HG03025 (cell line): ENCODE measurements around the gene PPM1F.

Experiments used
- ATAC-seq: cut with Tn5 transposase; IDR thresholded peaks from one replicate; pipeline ENCODE4 v1.9.1; 2021; ENCODE audit warnings: mild to moderate bottlenecking, moderate library complexity; ENCODE audit not compliant: unreplicated experiment, low FRiP score

Gene PPM1F

GRCh38 chr22:21977814-21978213 lies 25.2 kb upstream of the PPM1F start:
- ATAC-seq = no peak

DNA sequence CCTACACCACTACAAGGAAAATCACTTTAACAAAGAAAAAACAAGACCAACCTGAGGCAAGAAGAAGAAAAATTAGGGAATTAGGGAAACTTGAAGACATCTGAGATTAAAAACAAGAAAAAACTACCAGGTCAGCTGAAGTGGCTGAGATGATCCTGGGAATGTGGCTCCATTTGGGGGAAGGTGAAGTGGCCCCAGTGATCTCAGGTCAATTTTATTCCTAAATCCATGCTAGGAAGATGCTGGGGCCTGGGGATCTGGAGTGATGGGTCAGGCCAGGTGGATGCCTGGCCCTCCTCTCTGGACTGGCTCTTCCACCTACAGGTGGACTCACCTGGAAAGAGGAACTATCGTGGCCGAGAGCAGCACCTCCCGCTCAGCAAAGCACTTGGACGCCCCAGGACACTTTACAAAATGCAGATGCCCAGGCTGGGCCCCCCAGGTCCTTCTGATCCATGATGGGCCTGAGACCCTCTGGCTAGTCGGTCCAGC lies 23.3 kb upstream of the PPM1F start:
- no peak for ATAC-seq

DNA sequence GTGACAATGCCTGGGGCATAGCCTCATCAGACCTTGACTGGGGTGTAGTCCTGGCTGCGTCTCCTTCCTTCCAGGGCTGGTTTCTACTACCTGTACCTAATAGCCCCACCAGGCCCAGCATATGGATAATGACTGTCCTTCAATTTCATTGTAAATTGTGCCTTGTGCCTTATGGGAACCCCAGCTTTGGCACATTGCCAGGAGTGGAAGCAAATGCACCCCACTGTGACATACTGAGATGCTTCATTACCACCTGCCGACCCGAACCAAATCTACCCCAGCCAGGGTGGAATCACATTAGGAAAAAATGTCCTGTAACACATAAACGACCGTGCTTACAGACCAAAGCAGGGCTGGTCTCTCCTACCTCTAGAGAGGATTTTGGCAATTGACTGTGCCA lies 22.6 kb upstream of the PPM1F start:
- ATAC-seq = no peak

DNA sequence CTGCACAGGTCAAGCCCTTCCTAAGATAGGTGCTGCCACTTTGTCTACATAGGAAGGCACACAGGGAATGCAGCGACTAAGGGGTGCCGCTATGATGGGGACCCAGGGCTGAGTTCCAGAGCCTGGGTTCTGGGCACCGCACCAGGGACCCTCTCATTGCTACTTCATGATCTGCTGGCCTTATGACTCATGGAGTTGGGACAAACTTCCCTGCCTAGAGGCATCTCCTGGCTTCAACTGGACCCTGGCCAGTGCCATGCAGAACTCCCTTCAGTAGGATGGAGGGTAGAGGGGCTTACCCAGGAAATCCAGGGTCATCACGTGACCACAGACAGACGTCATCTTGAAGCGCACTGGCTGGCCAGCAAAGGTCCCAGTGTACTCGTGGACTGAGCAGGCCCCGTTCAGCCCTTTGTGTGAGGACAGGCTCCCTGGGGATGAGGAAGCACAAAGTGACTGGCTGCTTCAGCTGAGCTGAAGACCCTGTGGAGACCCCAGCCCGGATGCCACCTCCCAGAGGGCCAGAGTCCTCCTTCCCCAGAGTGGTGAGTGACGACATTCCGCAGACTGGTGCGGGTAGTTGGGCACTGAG lies 21.5 kb upstream of the PPM1F start:
- no peak for ATAC-seq

DNA sequence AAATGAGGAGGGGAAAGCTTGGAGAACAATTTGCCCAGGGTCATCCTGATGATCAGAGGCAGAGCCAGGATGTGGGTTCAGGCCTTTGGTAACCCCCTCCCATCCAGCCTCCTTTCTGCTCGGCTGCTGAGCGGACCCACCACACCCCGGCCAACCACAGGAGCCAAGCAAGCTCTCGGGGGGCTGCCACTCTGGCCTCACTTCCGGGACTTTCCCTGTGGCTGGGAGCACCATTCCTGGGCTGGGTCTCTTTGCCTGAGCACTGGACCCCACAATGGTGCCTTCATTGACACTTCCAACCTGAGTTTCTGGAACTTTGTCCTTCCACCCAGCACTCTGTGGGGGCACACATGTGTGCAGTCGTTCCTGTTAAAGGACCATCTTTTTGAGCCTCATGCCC lies 20.2 kb upstream of the PPM1F start:
- ATAC-seq = no peak

DNA sequence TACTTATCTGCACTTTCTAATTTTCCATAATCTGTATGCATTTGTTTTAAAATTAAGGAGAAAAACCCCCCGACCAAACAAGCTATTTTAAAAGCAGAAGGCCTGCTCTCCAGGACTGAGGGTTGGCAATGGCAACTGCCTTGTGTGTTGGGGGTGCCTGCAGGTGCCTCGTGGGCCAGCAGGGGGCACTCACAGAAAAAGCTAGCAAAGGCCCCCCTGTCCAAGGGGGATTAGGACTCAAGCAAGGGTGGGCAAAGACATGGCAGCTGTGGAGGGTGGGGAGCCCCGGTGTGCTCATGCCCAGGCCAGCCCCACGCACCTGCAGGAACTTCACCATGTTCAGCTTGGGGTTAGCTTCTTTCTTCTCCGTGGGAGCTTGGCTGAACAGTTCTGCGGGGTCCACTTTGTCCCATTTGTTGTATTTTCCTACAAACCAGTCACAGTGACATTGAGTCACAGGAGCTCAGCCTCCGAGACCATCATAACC lies 19.7 kb upstream of the PPM1F start:
- ATAC-seq = no peak

GRCh38 chr22:21971858-21972275 lies 19.2 kb upstream of the PPM1F start:
- no peak for ATAC-seq

- ATAC-seq = no peak
These were observed 18.4 kb upstream of the PPM1F start for GRCh38 chr22:21970800-21971617.

DNA sequence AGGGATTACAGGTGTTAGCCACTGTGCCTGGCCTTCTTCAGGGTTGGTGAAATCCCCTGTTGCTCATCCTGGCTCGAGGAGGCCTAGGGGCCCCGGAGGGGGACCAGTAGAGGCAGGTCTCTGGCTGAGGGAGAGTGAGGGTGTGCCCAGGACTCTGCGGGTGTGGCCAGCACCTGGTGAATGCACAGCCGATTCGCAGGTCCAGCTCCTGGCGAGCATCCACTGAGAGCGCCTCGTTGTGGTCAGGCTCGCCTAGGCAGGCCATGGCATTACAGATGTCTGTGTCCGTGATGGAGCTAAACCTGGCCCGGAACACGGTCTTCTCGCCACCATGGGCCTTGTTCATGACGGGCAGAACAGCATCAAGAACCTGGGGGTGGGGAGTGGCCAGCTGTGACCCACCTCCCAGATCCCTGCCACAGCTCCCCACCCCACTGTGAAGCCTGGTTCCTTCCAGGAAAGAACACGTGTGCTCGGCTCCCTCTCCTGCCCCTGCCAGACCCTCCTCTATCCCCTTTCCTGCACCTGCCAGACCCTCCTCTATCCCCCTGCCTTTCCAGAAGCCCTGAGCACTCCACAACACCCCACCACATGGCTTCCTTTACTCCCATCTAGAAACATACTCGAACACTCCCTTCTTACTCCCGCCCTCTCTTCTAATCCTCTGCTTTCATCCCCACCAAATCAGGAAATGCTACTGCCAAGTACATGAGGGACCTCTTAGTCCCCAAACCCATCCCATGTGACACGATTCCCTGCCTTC lies 17.6 kb upstream of the PPM1F start:
- no peak for ATAC-seq

GRCh38 chr22:21968452-21969129 lies 15.9 kb upstream of the PPM1F start:
- ATAC-seq = no peak

DNA sequence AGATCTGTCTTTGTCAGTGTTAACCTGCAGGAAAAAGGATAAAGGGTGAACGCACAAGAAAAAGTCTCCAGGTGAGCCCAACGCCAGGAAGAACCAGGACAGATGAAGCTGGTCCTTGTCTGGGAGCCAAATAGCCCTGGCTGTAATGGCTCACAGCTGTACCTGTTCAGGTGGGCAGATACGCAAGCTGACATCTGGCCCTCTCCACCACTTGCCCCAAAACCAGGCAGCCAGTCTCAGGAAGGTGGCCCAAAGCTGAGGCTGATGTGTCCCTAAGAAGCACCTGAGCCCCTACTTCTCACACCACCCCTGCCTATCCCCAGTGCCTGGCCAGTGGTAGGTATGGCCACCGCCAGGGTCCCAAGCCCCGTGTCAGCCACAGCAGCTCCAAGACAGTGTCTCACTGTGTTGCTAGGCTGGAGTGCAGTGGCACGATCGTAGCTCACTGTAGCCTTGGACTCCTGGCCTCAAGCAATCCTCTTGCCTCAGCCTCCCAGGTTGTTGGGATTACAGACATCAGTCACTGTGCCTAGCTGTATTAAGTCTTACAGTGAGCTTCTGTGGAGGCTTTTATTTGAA lies 15.1 kb upstream of the PPM1F start:
- ATAC-seq = no peak

DNA sequence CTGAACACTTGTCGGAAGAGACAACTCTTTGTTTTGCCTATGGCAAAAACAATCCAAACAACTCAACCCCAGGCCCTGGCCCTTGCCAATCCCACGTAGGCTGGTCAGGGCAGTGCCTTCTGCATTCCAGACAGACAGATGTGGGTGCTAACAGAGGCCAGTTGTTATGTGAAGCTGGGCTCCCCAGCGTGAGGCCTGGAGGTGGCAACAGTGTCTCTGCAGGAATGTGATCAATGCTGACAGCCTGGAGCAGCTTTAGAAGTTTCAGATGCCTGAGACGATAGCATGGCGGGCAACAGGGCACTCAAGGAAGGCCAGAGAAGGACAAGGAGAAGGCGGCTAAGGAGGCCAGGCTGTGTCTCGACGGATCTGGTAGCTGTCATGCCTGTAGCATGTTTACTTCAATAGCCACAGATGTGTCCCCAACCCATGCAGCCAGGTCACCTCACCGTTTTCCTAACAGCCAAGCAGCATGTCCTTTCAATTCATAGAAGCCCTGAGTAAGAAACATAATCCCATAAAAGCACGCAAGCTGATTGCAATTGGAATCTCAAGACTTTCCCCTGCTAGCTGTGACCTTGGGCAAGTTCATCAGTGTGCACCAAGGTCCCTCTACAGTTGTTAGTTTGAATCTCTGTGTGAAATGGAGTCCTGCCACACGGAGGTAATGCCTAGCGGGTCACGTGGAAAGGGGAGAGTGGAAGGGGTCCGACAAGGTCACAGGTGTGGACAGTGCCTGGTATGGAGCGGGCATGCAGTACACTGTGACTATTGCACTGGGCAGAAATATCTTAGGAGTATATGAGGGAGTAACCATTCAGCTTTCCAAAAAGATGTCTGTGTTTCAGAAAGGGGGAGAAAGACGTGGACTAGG lies 14.2 kb upstream of the PPM1F start:
- no peak for ATAC-seq

GRCh38 chr22:21965762-21966288 lies 13.2 kb upstream of the PPM1F start:
- ATAC-seq = no peak

- no peak for ATAC-seq
These were observed 12.4 kb upstream of the PPM1F start for GRCh38 chr22:21964918-21965484.

- ATAC-seq = no peak
These were observed 11.6 kb upstream of the PPM1F start for GRCh38 chr22:21964234-21964633.

DNA sequence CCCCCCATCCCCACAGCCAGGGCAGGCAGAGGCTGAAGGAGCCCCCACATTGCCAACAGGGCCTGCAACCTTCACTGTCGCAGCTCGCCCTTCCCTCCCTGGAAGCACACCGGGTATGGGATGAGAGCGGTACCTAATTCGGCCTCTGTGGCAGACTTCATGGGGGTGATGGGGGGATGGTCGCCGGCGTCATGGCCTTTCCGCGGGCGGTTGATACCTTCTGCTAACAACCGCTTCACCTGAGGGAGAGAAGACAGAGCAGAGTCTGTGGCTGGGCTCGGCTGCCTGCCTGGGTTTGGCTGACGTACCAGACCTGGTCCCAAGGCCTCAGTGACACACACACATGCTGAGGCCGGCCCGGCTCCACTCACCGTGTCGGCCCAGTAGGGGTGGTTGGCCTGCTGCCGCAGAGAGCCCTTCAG lies 11.2 kb upstream of the PPM1F start:
- ATAC-seq = no peak

- ATAC-seq = no peak
These were observed 10.6 kb upstream of the PPM1F start for GRCh38 chr22:21963286-21963685.

DNA sequence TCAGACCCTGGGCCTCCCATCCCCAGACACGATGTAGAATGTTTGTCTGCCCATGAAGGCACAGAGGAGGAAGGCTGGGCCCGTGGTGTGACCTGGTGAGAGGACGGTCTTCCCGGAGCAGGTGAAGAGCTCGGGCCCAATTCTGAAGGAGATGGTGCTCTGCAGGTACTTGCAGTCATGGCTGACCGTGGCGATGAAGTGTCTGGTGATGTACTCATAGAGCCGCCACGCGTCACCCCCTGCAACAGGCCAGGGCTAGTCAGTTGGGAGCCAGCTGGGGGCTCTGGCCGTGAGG lies 10.0 kb upstream of the PPM1F start:
- ATAC-seq = no peak
